GM18511 (cell line): Measurements from ENCODE around the gene AGAP3.

Source experiments
- ATAC-seq: cut with Tn5 transposase; IDR thresholded peaks from one replicate; pipeline ENCODE4 v1.9.1; 2021; ENCODE audit warnings: mild to moderate bottlenecking, moderate library complexity; ENCODE audit not compliant: unreplicated experiment

Gene AGAP3

GRCh38 chr7:151179287-151179860 lies 93.1 kb downstream of the AGAP3 start:
- no peak for ATAC-seq

- no peak for ATAC-seq
Observed at GRCh38 chr7:151179946-151180345, 93.7 kb downstream of the AGAP3 start.

GRCh38 chr7:151181011-151181431 lies 94.7 kb downstream of the AGAP3 start:
- no peak for ATAC-seq

- no peak for ATAC-seq
Observed at GRCh38 chr7:151185762-151186639, 99.7 kb downstream of the AGAP3 start.

- no peak for ATAC-seq
Observed at GRCh38 chr7:151186640-151187408, 100.5 kb downstream of the AGAP3 start, which contains the start of gene ASB10. Gene ASB10, minus strand, starts transcription at chr7:151187250. Its CDS starts 120 bp downstream, at chr7:151187130.

GRCh38 chr7:151187409-151188251 lies 101.4 kb downstream of the AGAP3 start:
- no peak for ATAC-seq

- ATAC-seq = no peak
Observed at GRCh38 chr7:151188252-151188542, 101.9 kb downstream of the AGAP3 start.

- ATAC-seq = no peak
Observed at GRCh38 chr7:151189038-151189437, 102.8 kb downstream of the AGAP3 start.

GRCh38 chr7:151191544-151191943 lies 105.3 kb downstream of the AGAP3 start:
- ATAC-seq = no peak

GRCh38 chr7:151192002-151192539 lies 105.8 kb downstream of the AGAP3 start:
- no peak for ATAC-seq

GRCh38 chr7:151193203-151193978 lies 107.1 kb downstream of the AGAP3 start:
- no peak for ATAC-seq
